Measurements from ENCODE around the gene PTPRT.
A peak's percentile ranks its signal among the peaks of the same experiment; 100 is the strongest.

The PTPRT gene

DNA sequence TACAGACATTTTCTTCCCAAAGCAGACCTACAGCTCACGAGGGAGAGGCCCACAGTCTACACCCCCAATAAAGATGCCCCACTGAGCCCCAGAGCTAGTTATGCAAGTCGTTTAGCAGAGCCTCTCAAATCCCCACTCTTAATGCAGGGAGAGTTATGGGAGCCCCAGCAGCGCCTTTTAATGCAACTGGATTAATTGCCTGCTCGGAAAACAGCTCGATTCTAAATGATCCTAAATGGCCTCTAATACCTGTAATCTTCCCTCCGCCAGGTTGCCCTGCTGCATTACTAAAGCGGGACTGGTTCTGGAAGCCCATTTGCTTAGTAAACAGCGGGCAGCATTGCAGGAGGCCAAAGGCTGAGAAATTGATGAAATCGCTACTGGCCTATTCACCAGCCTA is 656.9 kb downstream of the PTPRT start:
- Histone ChIP-seq H3K9me3 (ENCODE audit: low read depth, low read length) (no peaks in the 10 kb centered on the region), H3K9ac (ENCODE audit: insufficient read length) (no peak overlapping the region), H3K4me3 (no peak overlapping the region), H3K36me3 (ENCODE audit: insufficient read depth, low read length) (no peaks in the 10 kb centered on the region), H3K27ac (no peak overlapping the region)
- TF ChIP-seq EZH2 (IDR thresholded peaks at IDR 0.05) (no peak), FOXP2 (optimal IDR thresholded peaks at IDR 0.05; ENCODE audit: control extremely low read depth, extremely low read length, insufficient read depth) (no peak), POLR2AphosphoS5 (IDR thresholded peaks at IDR 0.05; ENCODE audit: borderline replicate concordance, low read depth, low read length) (no peak)
- no peak for DNase-seq (ENCODE audit: low read depth, low spot score)

DNA sequence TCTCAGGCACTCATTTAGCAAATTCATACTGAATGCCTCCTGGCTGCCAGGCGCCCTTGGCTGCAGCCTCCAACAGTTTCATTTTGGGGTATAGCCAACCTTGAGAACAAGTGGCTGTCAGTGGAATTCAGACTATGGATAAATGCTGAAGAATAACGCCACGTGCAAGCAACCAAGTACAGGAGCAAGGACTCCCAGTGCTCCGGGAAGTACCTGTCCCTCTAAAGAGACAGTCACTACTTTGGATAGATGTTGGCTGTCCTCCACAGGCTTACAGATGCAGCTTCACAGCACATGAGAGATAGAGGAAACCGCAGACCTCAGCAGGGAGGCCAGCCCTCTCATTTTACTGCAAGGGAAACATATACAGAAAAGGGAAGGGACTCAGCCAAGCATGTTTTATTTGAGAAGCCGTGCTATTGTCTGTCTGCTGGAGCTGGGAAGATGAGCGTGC is 658.2 kb downstream of the PTPRT start:
- Histone ChIP-seq H3K36me3 (ENCODE audit: insufficient read depth, low read length) (no peaks in the 10 kb centered on the region), H3K27ac (no peak overlapping the region), H3K4me3 (no peak overlapping the region), H3K9me3 (ENCODE audit: low read depth, low read length) (no peaks in the 10 kb centered on the region), H3K9ac (ENCODE audit: insufficient read length) (no peak overlapping the region)
- TF ChIP-seq POLR2AphosphoS5 (IDR thresholded peaks at IDR 0.05; ENCODE audit: borderline replicate concordance, low read depth, low read length) (no peak), FOXP2 (optimal IDR thresholded peaks at IDR 0.05; ENCODE audit: control extremely low read depth, extremely low read length, insufficient read depth) (no peak), EZH2 (IDR thresholded peaks at IDR 0.05) (no peak)
- DNase-seq (ENCODE audit: low read depth, low spot score): no peak

DNA sequence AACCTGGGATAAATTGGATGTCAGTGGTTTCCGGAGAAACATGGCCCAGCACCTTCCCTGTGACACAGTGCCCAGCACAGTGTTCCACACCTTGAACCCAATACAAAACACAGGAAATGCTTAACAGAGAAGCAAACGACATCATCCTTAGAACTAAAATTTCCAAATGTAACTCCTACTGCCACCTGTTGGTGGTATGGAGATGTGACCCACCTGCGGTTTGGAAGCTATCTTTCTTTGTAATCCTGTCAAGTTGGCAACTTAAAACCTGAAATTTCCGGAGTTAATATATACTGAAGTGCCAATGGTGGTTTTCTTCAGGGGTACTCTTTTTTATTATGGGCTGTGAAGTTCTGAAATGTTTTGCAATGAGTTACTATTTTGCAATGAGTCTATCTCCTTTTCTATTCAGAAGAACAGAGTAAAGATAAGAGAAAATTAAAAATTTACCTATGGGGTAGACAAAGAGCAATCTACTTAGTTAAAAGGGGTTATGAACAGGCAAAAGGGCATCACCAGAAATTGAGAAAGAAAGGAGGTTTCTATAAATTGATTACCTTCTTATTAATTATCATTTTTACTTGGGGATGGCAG is 658.8 kb downstream of the PTPRT start:
- DNase-seq (ENCODE audit: low read depth, low spot score): peak; percentile 18

DNA sequence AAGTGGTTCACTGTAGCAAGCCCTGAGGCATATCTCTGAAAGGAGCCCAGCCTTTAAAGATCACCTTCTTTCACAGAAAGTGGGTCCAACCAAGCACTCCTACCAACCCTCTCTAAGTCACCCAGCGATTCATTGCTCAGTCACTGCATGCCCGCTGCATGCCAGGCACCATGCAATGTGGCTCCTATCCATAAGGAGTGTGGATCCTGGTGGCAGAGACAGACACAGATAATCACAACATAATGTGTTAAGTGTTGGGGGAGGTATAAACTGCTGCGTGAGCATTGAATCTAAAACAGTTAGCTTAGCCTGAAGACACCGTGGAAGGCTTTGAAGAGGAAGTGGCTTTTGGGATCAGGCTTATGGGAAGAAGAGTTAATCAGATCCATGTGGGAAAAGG is 659.5 kb downstream of the PTPRT start:
- Histone ChIP-seq H3K27ac (no peak overlapping the region), H3K4me3 (no peak overlapping the region), H3K9me3 (ENCODE audit: low read depth, low read length) (no peaks in the 10 kb centered on the region), H3K9ac (ENCODE audit: insufficient read length) (no peak overlapping the region), H3K36me3 (ENCODE audit: insufficient read depth, low read length) (no peaks in the 10 kb centered on the region)
- TF ChIP-seq EZH2 (IDR thresholded peaks at IDR 0.05) (no peak), POLR2AphosphoS5 (IDR thresholded peaks at IDR 0.05; ENCODE audit: borderline replicate concordance, low read depth, low read length) (no peak), FOXP2 (optimal IDR thresholded peaks at IDR 0.05; ENCODE audit: control extremely low read depth, extremely low read length, insufficient read depth) (no peak)
- no peak for DNase-seq (ENCODE audit: low read depth, low spot score)

More for the DNA sequence above, 658.8 kb downstream of the PTPRT start:
- Histone ChIP-seq H3K4me3 (no peak overlapping the region), H3K36me3 (ENCODE audit: insufficient read depth, low read length) (no peaks in the 10 kb centered on the region), H3K9me3 (ENCODE audit: low read depth, low read length) (no peaks in the 10 kb centered on the region), H3K9ac (ENCODE audit: insufficient read length) (no peak overlapping the region), H3K27ac (no peak overlapping the region)
- TF ChIP-seq POLR2AphosphoS5 (IDR thresholded peaks at IDR 0.05; ENCODE audit: borderline replicate concordance, low read depth, low read length): no peak

DNA sequence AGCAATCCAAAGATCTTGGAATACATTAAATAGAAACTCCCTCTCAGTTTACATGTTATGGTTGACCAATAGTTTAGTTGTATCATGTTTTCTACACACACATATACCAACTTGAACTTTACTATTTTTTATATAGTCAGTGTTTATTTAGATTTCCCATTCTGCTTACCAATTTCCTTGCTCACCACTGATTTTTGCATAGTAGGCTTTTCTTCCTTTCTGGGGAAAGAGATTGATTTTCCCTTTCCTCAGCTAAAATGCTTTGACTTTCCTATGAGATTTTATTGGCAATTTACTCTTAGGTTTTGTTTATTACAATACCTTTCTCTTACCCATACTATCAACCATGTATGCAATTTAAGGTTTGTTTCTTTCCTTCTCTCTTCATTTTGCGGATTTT is 665.6 kb downstream of the PTPRT start:
- Histone ChIP-seq H3K27ac (no peak overlapping the region), H3K9ac (ENCODE audit: insufficient read length) (no peak overlapping the region), H3K9me3 (ENCODE audit: low read depth, low read length) (no peaks in the 10 kb centered on the region), H3K4me3 (no peak overlapping the region), H3K36me3 (ENCODE audit: insufficient read depth, low read length) (no peaks in the 10 kb centered on the region)
- DNase-seq (ENCODE audit: low read depth, low spot score): no peak
- TF ChIP-seq POLR2AphosphoS5 (IDR thresholded peaks at IDR 0.05; ENCODE audit: borderline replicate concordance, low read depth, low read length) (no peak), EZH2 (IDR thresholded peaks at IDR 0.05) (no peak), FOXP2 (optimal IDR thresholded peaks at IDR 0.05; ENCODE audit: control extremely low read depth, extremely low read length, insufficient read depth) (no peak)

DNA sequence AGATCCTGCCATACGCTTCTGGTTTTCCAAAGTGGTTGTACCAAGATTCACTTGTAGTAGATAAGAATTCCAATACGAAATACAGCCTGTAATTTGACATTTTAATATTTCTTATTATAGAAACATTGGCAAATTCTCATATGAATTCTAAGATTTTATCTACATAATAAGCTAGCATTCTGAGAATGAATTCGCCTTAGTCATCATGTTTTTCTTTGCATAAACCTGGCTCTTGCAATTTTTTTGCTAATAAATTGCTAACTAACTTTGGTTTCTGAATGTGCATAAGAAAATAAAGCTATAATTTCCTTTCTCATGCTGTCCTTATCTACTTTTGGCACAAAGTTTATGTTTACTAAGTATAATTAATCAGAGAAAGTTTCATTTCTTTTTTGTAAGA is 673.0 kb downstream of the PTPRT start:
- H3K27ac ChIP-seq: no peak overlapping the region
- H3K9ac ChIP-seq (ENCODE audit: insufficient read length): no peak overlapping the region
- TF ChIP-seq EZH2 (IDR thresholded peaks at IDR 0.05) (no peak), POLR2AphosphoS5 (IDR thresholded peaks at IDR 0.05; ENCODE audit: borderline replicate concordance, low read depth, low read length) (no peak), FOXP2 (optimal IDR thresholded peaks at IDR 0.05; ENCODE audit: control extremely low read depth, extremely low read length, insufficient read depth) (no peak)
- H3K4me3 ChIP-seq: no peak overlapping the region
- no peaks in the 10 kb centered on the region for H3K9me3 ChIP-seq (ENCODE audit: low read depth, low read length)
- no peak for DNase-seq (ENCODE audit: low read depth, low spot score)
- no peaks in the 10 kb centered on the region for H3K36me3 ChIP-seq (ENCODE audit: insufficient read depth, low read length)

DNA sequence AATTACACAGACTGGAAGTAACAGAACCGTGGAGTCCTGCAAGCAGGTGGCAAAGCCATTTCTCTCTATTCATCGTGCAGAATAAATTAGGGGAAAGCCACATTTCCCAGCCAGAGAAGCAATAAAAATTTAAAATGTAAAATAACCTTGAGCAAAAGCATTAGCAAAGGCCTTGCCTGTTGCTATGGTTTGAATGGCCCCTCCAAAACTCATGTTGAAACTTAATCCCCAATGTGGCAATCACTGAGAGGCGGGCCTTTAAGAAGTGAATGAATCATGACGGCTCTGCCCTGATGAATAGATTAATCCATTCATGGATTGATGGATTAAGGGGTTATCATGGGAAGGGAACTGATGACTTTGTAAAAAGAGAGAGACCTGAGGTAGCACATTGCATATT is 679.0 kb downstream of the PTPRT start:
- Histone ChIP-seq H3K9ac (ENCODE audit: insufficient read length) (no peak overlapping the region), H3K36me3 (ENCODE audit: insufficient read depth, low read length) (no peaks in the 10 kb centered on the region), H3K9me3 (ENCODE audit: low read depth, low read length) (no peaks in the 10 kb centered on the region), H3K27ac (no peak overlapping the region), H3K4me3 (no peak overlapping the region)
- TF ChIP-seq FOXP2 (optimal IDR thresholded peaks at IDR 0.05; ENCODE audit: control extremely low read depth, extremely low read length, insufficient read depth) (no peak), EZH2 (IDR thresholded peaks at IDR 0.05) (no peak), POLR2AphosphoS5 (IDR thresholded peaks at IDR 0.05; ENCODE audit: borderline replicate concordance, low read depth, low read length) (no peak)
- no peak for DNase-seq (ENCODE audit: low read depth, low spot score)

DNA sequence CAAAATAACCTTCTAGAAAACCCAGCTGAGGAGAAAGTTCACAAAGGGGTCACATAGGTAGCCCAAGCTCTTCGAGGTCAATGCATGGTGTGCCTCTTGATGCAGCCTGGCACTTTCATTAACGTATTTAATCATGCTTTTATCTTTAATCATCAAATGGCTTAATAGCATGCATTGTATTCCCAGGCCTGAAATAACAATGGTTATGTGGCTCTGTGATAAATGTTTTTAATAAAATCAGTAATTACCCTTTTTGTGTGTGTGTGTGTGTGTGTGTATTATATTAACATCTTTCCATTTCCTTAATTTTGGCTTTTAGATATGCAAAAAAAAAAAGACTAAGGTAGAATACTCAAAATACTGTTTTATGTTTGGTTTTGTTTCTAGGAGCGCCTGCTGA is 681.8 kb downstream of the PTPRT start:
- Histone ChIP-seq H3K27ac (no peak overlapping the region), H3K36me3 (ENCODE audit: insufficient read depth, low read length) (no peaks in the 10 kb centered on the region), H3K4me3 (no peak overlapping the region), H3K9ac (ENCODE audit: insufficient read length) (no peak overlapping the region), H3K9me3 (ENCODE audit: low read depth, low read length) (no peaks in the 10 kb centered on the region)
- no peak for TF ChIP-seq POLR2AphosphoS5 (IDR thresholded peaks at IDR 0.05; ENCODE audit: borderline replicate concordance, low read depth, low read length)
- no peak for TF ChIP-seq FOXP2 (optimal IDR thresholded peaks at IDR 0.05; ENCODE audit: control extremely low read depth, extremely low read length, insufficient read depth)
- no peak for TF ChIP-seq EZH2 (IDR thresholded peaks at IDR 0.05)
- DNase-seq (ENCODE audit: low read depth, low spot score): no peak

DNA sequence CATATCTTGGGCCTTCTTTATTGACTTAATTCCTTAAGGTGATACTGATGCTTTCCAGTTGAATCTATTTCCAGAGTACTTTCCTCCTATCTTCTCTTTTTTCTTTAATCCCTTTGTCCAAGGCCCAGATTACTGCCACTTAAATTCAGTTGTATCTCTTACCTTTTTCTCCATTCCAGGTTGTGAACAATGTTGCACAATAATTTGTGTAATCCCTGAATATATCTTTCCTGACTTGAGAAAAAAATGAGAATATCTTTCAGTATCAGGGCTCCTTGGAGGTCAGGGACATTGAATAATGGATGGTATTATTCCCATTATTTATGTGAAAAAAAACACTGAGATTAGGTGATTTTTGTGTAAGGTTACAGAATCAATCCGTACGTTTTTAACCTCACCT is 683.3 kb downstream of the PTPRT start:
- no peak for TF ChIP-seq FOXP2 (optimal IDR thresholded peaks at IDR 0.05; ENCODE audit: control extremely low read depth, extremely low read length, insufficient read depth)
- TF ChIP-seq POLR2AphosphoS5 (IDR thresholded peaks at IDR 0.05; ENCODE audit: borderline replicate concordance, low read depth, low read length): no peak
- Histone ChIP-seq H3K27ac (no peak overlapping the region), H3K36me3 (ENCODE audit: insufficient read depth, low read length) (no peaks in the 10 kb centered on the region), H3K9me3 (ENCODE audit: low read depth, low read length) (no peaks in the 10 kb centered on the region), H3K9ac (ENCODE audit: insufficient read length) (no peak overlapping the region), H3K4me3 (no peak overlapping the region)
- no peak for DNase-seq (ENCODE audit: low read depth, low spot score)
